Ascending aorta (tissue), 2 donors: ENCODE results near the gene HORMAD1. TPM values are rescaled to one million over a fixed set of nuclear protein-coding genes. Genes with fewer than 3 reads are reported as not detected.

ENCODE experiments used
- DNase-seq, 2 donors: peaks; one replicate each; pipeline ENCODE4 v3.0.0-alpha.2; 2019; ENCODE audit warnings: low spot score in 2 of 2
- H3K27ac ChIP-seq, 2 donors: fragments of 200-600 bp; sonication (generic); one replicate each; pipeline ENCODE4 v1.5.1; 2016 to 2017; ENCODE audit warnings: mild to moderate bottlenecking in 1 of 2
- H3K27me3 ChIP-seq: fragments of 200-600 bp; sonication (generic); one replicate; pipeline ENCODE4 v1.5.1; 2017
- H3K36me3 ChIP-seq, 2 donors: fragments of 200-600 bp; sonication (generic); one replicate each; pipeline ENCODE4 v1.5.1; 2016
- H3K4me1 ChIP-seq, 2 donors: fragments of 200-600 bp; sonication (generic); one replicate each; pipeline ENCODE4 v1.5.1; 2016 to 2017; ENCODE audit warnings: mild to moderate bottlenecking in 1 of 2
- H3K4me3 ChIP-seq, 2 donors: fragments of 200-600 bp; sonication (generic); one replicate each; pipeline ENCODE4 v1.5.1; 2016 to 2017; ENCODE audit warnings: mild to moderate bottlenecking in 1 of 2
- H3K9me3 ChIP-seq, 2 donors: fragments of 200-600 bp; sonication (generic); one replicate each; pipeline ENCODE4 v1.5.1; 2016
- CTCF ChIP-seq, 3 experiments: fragments of 200-600 bp in 2 of 3; fragments of 450-650 bp in 1 of 3; sonication (generic) in 2 of 3; IDR thresholded peaks; one replicate each; pipeline ENCODE4 v1.5.1; 2016 to 2019; ENCODE audit warnings: antibody characterized with exemption in 3 of 3, mild to moderate bottlenecking in 1 of 3, moderate library complexity in 1 of 3
- intact Hi-C: fragments of 100-400 bp; cut with DNase I; formaldehyde crosslinking; loops from one replicate; pipeline ENCODE4 v1.15.1; 2023
- total RNA-seq: library from RNA; depleted of rRNA; stranded (reverse); fragments of >200 nt; gene quantifications from one replicate; pipeline ENCODE4 v1.1.0, GENCODE V29; 2016

The HORMAD1 gene
- total RNA-seq, 1 donor from 2014 or later, result not detected

- Histone ChIP-seq H3K36me3 (no peaks in the 10 kb centered on the region), H3K4me3 (no peak overlapping the region), H3K9me3 (no peaks in the 10 kb centered on the region), H3K27ac (no peak overlapping the region), H3K4me1 (no peaks in the 10 kb centered on the region), H3K27me3 (no peaks in the 10 kb centered on the region)
- TF ChIP-seq CTCF (IDR thresholded peaks at IDR 0.05), result no peak
- DNase-seq, result no peak
- intact Hi-C loops, result no loop called here
Observed at GRCh38 chr1:150708595-150708994, 12.1 kb downstream of the HORMAD1 start.

- no peak for DNase-seq
Observed at GRCh38 chr1:150706091-150706490, 14.6 kb downstream of the HORMAD1 start.

GRCh38 chr1:150703427-150703826 is 17.3 kb downstream of the HORMAD1 start:
- H3K27me3 ChIP-seq, result no peaks in the 10 kb centered on the region
- no peaks in the 10 kb centered on the region for H3K36me3 ChIP-seq
- no peak overlapping the region for H3K4me3 ChIP-seq
- DNase-seq, result no peak
- intact Hi-C loops, result no loop called here
- TF ChIP-seq CTCF (IDR thresholded peaks at IDR 0.05), result no peak
- no peak overlapping the region for H3K27ac ChIP-seq
- H3K4me1 ChIP-seq, result no peaks in the 10 kb centered on the region
- no peaks in the 10 kb centered on the region for H3K9me3 ChIP-seq

More at GRCh38 chr1:150706091-150706490, 14.6 kb downstream of the HORMAD1 start:
- H3K27ac ChIP-seq, result no peak overlapping the region
- H3K27me3 ChIP-seq, result no peaks in the 10 kb centered on the region
- H3K4me1 ChIP-seq, result no peaks in the 10 kb centered on the region
- intact Hi-C loops, result no loop called here
- no peaks in the 10 kb centered on the region for H3K36me3 ChIP-seq
- TF ChIP-seq CTCF (IDR thresholded peaks at IDR 0.05), result no peak
- H3K9me3 ChIP-seq, result no peaks in the 10 kb centered on the region
- H3K4me3 ChIP-seq, result no peak overlapping the region

GRCh38 chr1:150696995-150697927 is 23.4 kb downstream of the HORMAD1 start, which contains the start of gene GOLPH3L:
TSS of gene GOLPH3L (minus strand) at chr1:150697154. CDS start at chr1:150694838, 2,316 bp downstream.
- peaks cover 0 to 2% of the 10 kb centered on the region in 2 donors for H3K4me1 ChIP-seq
- H3K4me3 ChIP-seq, result peak within 1 kb of the TSS; percentile 77 to 79
- intact Hi-C loops, result loop anchor here (5.0 to 10.0 kb wide), 7 partner anchors 65 to 468 kb away; partner anchors contain the start of genes ARNT, CERS2, LYSMD1 and MINDY1
- peak; percentile 89 to 97 for DNase-seq
- H3K27ac ChIP-seq, result peak within 1 kb of the TSS; percentile 29 to 61
- TF ChIP-seq CTCF (IDR thresholded peaks at IDR 0.05), result peak in 2 of 3 experiments; percentile 8 to 9
- H3K36me3 ChIP-seq, result peaks cover 7 to 24% of the 10 kb centered on the region in 2 donors
- no peaks in the 10 kb centered on the region for H3K9me3 ChIP-seq
- H3K27me3 ChIP-seq, result no peaks in the 10 kb centered on the region

- Histone ChIP-seq H3K36me3 (peaks cover 7 to 30% of the 10 kb centered on the region in 2 donors), H3K27me3 (no peaks in the 10 kb centered on the region), H3K27ac (peak overlapping the region; percentile 3 to 61), H3K4me1 (peaks cover 0 to 2% of the 10 kb centered on the region in 2 donors), H3K4me3 (peak overlapping the region; percentile 77 to 79), H3K9me3 (no peaks in the 10 kb centered on the region)
- DNase-seq, result no peak
- intact Hi-C loops, result loop anchor here (5.0 to 10.0 kb wide), 7 partner anchors 64 to 468 kb away; partner anchors contain the start of genes ARNT, CERS2, LYSMD1 and MINDY1
- TF ChIP-seq CTCF (IDR thresholded peaks at IDR 0.05), result no peak
Observed at GRCh38 chr1:150696590-150696989, 24.1 kb downstream of the HORMAD1 start.
